H1 (cell line): ENCODE data around the gene DNAJC22. TPM values are rescaled to one million over a fixed set of nuclear protein-coding genes. Genes with fewer than 3 reads are reported as not detected.

ENCODE experiments used
- BRCA1 ChIP-seq: IDR thresholded peaks from 2 replicates; pipeline ENCODE4 v1.6.1; 2012; ENCODE audit warnings: low read depth, low read length, improper control_type of control experiment
- CBX5 ChIP-seq: fragments of 300-800, 300-1000 bp; sonication (generic); IDR thresholded peaks from 2 replicates; pipeline ENCODE4 v1.7.1; 2016; ENCODE audit warnings: antibody characterized with exemption, low read length, low read depth
- CTCF ChIP-seq, 3 experiments: IDR thresholded peaks; 1 replicate in 2 of 3; 2 replicates in 1 of 3; pipeline versions ENCODE4 v1.5.1 to v1.6.1; 2011; ENCODE audit warnings: low read length in 3 of 3, mild to moderate bottlenecking in 3 of 3, inconsistent platforms in 2 of 3, low read depth in 1 of 3, moderate library complexity in 1 of 3; ENCODE audit not compliant: insufficient read depth in 1 of 3; ENCODE audit errors: control extremely low read depth in 1 of 3
- KDM1A ChIP-seq: fragments of 200-600, 300-600 bp; sonication (generic); IDR thresholded peaks from 2 replicates; pipeline ENCODE4 v1.7.1; 2016; ENCODE audit warnings: mild to moderate bottlenecking, low read length, borderline replicate concordance
- RBBP5 ChIP-seq: IDR thresholded peaks from 2 replicates; pipeline ENCODE4 v1.7.1; 2012; ENCODE audit warnings: low read depth, mild to moderate bottlenecking, inconsistent platforms, low read length, moderate library complexity, borderline replicate concordance
- SIX5 ChIP-seq: IDR thresholded peaks from 2 replicates; pipeline ENCODE4 v1.6.1; 2011; ENCODE audit warnings: mild to moderate bottlenecking, low read depth, low read length
- TCF12 ChIP-seq: IDR thresholded peaks from 2 replicates; pipeline ENCODE4 v1.6.1; 2011; ENCODE audit warnings: low read depth, mild to moderate bottlenecking, low read length
- polyA plus RNA-seq, 7 experiments: library from polyadenylated mRNA; depleted of rRNA in 3 of 7; stranded (reverse) in 5 of 7; unstranded in 2 of 7; fragments of >200 nt in 5 of 7; fragments of 200-250 nt in 2 of 7; gene quantifications; 1 replicate in 5 of 7; 2 replicates in 1 of 7; 4 replicates in 1 of 7; pipeline versions ENCODE4 v1.2.1 to v1.2.3, GENCODE V29; 2011 to 2013; ENCODE audit warnings: missing spikeins in 2 of 7, mixed read lengths in 2 of 7
- total RNA-seq: library from RNA; stranded (reverse); fragmentation: NEBNext Ultra II Directional; extraction: Animal tissue kit (Norgen Biotek cat#: 25700); gene quantifications from 2 replicates; pipeline ENCODE4 v1.2.1, GENCODE V29; 2021

The DNAJC22 gene
- total and polyA plus RNA-seq, 2 of the 8 experiments (the other 6 are each of a cell fraction or from before 2014, with no cell fraction given) = 0.20 to 0.39 TPM

DNA sequence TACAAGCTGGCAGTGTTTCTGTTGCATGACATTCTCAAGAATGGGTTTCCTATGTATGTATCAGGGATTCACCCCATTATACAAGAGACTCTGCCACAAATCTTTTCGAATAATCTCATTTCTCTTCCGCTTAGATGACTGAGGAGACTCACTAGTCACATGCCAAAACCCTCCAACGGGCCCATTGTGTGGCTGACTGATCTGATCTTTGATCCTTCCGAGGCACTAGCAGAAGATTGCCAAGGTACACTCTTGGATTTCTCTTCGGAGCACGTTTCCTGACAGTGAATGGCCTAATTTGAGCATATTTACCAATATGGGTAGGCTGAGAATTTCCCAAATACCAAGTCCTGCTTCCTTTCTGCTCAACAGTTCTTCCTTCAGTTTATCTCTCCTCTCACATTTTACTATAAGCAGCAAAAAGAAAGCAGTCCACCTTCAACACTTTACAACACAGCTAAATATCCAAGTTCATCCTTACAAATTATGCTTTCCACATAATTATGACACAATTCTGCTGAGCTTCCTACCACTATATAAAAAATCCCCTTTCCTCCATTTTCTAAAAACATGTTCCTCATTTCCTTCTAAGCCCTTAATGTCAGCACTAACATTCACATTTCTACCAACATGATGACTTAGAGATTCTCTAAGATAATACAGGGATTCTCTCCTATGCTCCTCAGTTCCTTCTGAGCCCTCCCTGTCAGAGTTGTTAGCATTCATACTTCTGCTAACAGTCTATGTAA lies 40.8 kb upstream of the DNAJC22 start (continued):
- TF ChIP-seq CTCF (IDR thresholded peaks at IDR 0.05; ENCODE audit: control extremely low read depth in 1 of 3, insufficient read depth in 1 of 3, low read depth in 1 of 3, low read length in 3 of 3) (no peak), SIX5 (no peak), TCF12 (no peak), KDM1A (no peak), BRCA1 (no peak), RBBP5 (no peak), CBX5 (no peak)
